H1 (cell line): ENCODE measurements around the gene XRRA1. TPM values are rescaled to one million over a fixed set of nuclear protein-coding genes. Genes with fewer than 3 reads are reported as not detected.

Experiments used
- ASH2L ChIP-seq: fragments of 200-600, 300-600 bp; sonication (generic); IDR thresholded peaks from one replicate; pipeline ENCODE4 v1.7.1; 2017; ENCODE audit warnings: low read length
- CHD1 ChIP-seq: IDR thresholded peaks from 2 replicates; pipeline ENCODE4 v1.6.1; 2012; ENCODE audit warnings: low read depth, low read length, improper control_type of control experiment
- CHD7 ChIP-seq: fragments of 300-600 bp; sonication (generic); IDR thresholded peaks from 2 replicates; pipeline ENCODE4 v1.7.1; 2012; ENCODE audit warnings: low read length, moderate library complexity, mild to moderate bottlenecking, inconsistent platforms; ENCODE audit not compliant: insufficient replicate concordance
- CTCF ChIP-seq, 3 experiments: IDR thresholded peaks; 1 replicate in 2 of 3; 2 replicates in 1 of 3; pipeline versions ENCODE4 v1.5.1 to v1.6.1; 2011; ENCODE audit warnings: low read length in 3 of 3, mild to moderate bottlenecking in 3 of 3, inconsistent platforms in 2 of 3, low read depth in 1 of 3, moderate library complexity in 1 of 3; ENCODE audit not compliant: insufficient read depth in 1 of 3; ENCODE audit errors: control extremely low read depth in 1 of 3
- RBBP5 ChIP-seq: IDR thresholded peaks from 2 replicates; pipeline ENCODE4 v1.7.1; 2012; ENCODE audit warnings: low read depth, mild to moderate bottlenecking, inconsistent platforms, low read length, moderate library complexity, borderline replicate concordance
- polyA plus RNA-seq, 7 experiments: library from polyadenylated mRNA; depleted of rRNA in 3 of 7; stranded (reverse) in 5 of 7; unstranded in 2 of 7; fragments of >200 nt in 5 of 7; fragments of 200-250 nt in 2 of 7; gene quantifications; 1 replicate in 5 of 7; 2 replicates in 1 of 7; 4 replicates in 1 of 7; pipeline versions ENCODE4 v1.2.1 to v1.2.3, GENCODE V29; 2011 to 2013; ENCODE audit warnings: missing spikeins in 2 of 7, mixed read lengths in 2 of 7
- total RNA-seq: library from RNA; stranded (reverse); fragmentation: NEBNext Ultra II Directional; extraction: Animal tissue kit (Norgen Biotek cat#: 25700); gene quantifications from 2 replicates; pipeline ENCODE4 v1.2.1, GENCODE V29; 2021
- TF ChIP-seq, protein P1 (sequence below): IDR thresholded peaks from 2 replicates; pipeline ENCODE4 v1.6.1; 2012; ENCODE audit warnings: inconsistent platforms

The XRRA1 gene
- total and polyA plus RNA-seq, 2 of the 8 experiments (the other 6 are each of a cell fraction or from before 2014, with no cell fraction given), result 2.1 to 7.1 TPM

DNA sequence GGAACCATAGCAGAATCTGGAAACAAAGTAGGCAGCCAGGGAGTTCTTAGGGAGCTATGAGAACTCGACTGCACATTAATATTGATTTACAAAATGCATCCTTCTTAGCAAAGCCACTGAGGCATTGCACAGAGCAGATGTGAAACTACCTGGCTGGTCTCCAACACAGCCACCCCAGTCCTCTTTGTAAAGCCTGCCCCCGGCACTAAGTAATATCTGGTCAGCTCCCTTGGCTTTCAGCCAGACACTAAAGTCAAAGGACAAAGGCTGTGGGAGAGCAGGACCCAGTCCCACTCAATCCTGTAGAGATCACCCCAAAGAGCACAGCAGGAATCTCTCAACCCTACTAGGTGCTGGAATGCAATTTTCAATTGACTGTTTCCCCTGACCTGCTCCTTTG, 12.8 kb downstream of the XRRA1 start (continued):
- TF ChIP-seq CHD7, result no peak
- no peak for TF ChIP-seq ASH2L
- TF ChIP-seq CTCF (IDR thresholded peaks at IDR 0.05; ENCODE audit: control extremely low read depth in 1 of 3, insufficient read depth in 1 of 3, low read depth in 1 of 3, low read length in 3 of 3), result no peak
- no peak for TF ChIP-seq RBBP5
- TF ChIP-seq, protein P1, sequence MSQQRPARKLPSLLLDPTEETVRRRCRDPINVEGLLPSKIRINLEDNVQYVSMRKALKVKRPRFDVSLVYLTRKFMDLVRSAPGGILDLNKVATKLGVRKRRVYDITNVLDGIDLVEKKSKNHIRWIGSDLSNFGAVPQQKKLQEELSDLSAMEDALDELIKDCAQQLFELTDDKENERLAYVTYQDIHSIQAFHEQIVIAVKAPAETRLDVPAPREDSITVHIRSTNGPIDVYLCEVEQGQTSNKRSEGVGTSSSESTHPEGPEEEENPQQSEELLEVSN, result no peak
- no peak for TF ChIP-seq CHD1
